Astrocyte (in vitro differentiated cells and primary cell): Measurements from ENCODE around the gene LRSAM1. TPM values are rescaled to one million over a fixed set of nuclear protein-coding genes. Genes with fewer than 3 reads are reported as not detected.

Experiments
- DNase-seq: peaks from one replicate; pipeline ENCODE4 v3.0.0-alpha.2; 2010; ENCODE audit warnings: low read depth
- FAIRE-seq: peaks from 2 replicates; lab custom pipeline; 2011; peaks lifted over from hg19 to GRCh38; lab: Jason Lieb, UNC
- H2AFZ ChIP-seq: 2 replicates; pipeline ENCODE4 v1.6.0; 2012; ENCODE audit warnings: low read depth, low read length, inconsistent platforms
- H3K27ac ChIP-seq: 2 replicates; pipeline ENCODE4 v1.5.1; 2011; ENCODE audit warnings: low read depth, low read length, inconsistent platforms
- H3K27me3 ChIP-seq: 2 replicates; pipeline ENCODE4 v1.6.0; 2011; ENCODE audit warnings: low read length, inconsistent platforms; ENCODE audit not compliant: insufficient read depth
- H3K36me3 ChIP-seq: 2 replicates; pipeline ENCODE4 v1.5.1; 2011; ENCODE audit warnings: low read length, inconsistent platforms; ENCODE audit not compliant: insufficient read depth
- H3K4me1 ChIP-seq: 2 replicates; pipeline ENCODE4 v1.5.1; 2011; ENCODE audit warnings: low read length, inconsistent platforms; ENCODE audit not compliant: insufficient read depth
- H3K4me2 ChIP-seq: 2 replicates; pipeline ENCODE4 v1.6.0; 2012; ENCODE audit warnings: low read length, inconsistent platforms
- H3K4me3 ChIP-seq: 2 replicates; pipeline ENCODE4 v1.5.1; 2011; ENCODE audit warnings: low read depth, mild to moderate bottlenecking, low read length, inconsistent platforms; ENCODE audit not compliant: insufficient read depth
- H3K79me2 ChIP-seq: 2 replicates; pipeline ENCODE4 v1.6.0; 2012; ENCODE audit warnings: mild to moderate bottlenecking, low read length, inconsistent platforms; ENCODE audit not compliant: insufficient read depth
- H3K9ac ChIP-seq: 2 replicates; pipeline ENCODE4 v1.6.0; 2012; ENCODE audit warnings: mild to moderate bottlenecking, low read length, inconsistent platforms
- H3K9me3 ChIP-seq: 2 replicates; pipeline ENCODE4 v1.5.1; 2012; ENCODE audit warnings: low read depth, mild to moderate bottlenecking, low read length, inconsistent platforms; ENCODE audit not compliant: insufficient read depth
- H4K20me1 ChIP-seq: 2 replicates; pipeline ENCODE4 v1.6.0; 2012; ENCODE audit warnings: low read length, inconsistent platforms; ENCODE audit not compliant: insufficient read depth
- H3K27ac Mint-ChIP-seq: one replicate; pipeline ENCODE4 v1.8.0; 2021; ENCODE audit warnings: mild to moderate bottlenecking, mixed read lengths; ENCODE audit not compliant: unreplicated experiment
- H3K27me3 Mint-ChIP-seq: one replicate; pipeline ENCODE4 v1.8.0; 2021; ENCODE audit warnings: low read depth, mixed read lengths; ENCODE audit not compliant: unreplicated experiment
- H3K36me3 Mint-ChIP-seq: one replicate; pipeline ENCODE4 v1.8.0; 2021; ENCODE audit warnings: low read depth, mixed read lengths; ENCODE audit not compliant: unreplicated experiment
- H3K4me1 Mint-ChIP-seq: one replicate; pipeline ENCODE4 v1.8.0; 2021; ENCODE audit warnings: low read depth, mixed read lengths; ENCODE audit not compliant: unreplicated experiment
- H3K4me3 Mint-ChIP-seq: one replicate; pipeline ENCODE4 v1.8.0; 2021; ENCODE audit warnings: mild to moderate bottlenecking, moderate library complexity, mixed read lengths; ENCODE audit not compliant: unreplicated experiment
- H3K9me3 Mint-ChIP-seq: one replicate; pipeline ENCODE4 v1.8.0; 2021; ENCODE audit warnings: mild to moderate bottlenecking, mixed read lengths; ENCODE audit not compliant: unreplicated experiment
- CTCF ChIP-seq: IDR thresholded peaks from 2 replicates; pipeline ENCODE4 v1.5.1; 2011; ENCODE audit warnings: low read depth, mild to moderate bottlenecking, inconsistent platforms, low read length, moderate library complexity; ENCODE audit not compliant: insufficient read depth
- EZH2 ChIP-seq: IDR thresholded peaks from 2 replicates; pipeline ENCODE4 v1.6.1; 2012; ENCODE audit warnings: mild to moderate bottlenecking, low read length, inconsistent platforms; ENCODE audit not compliant: insufficient read depth
- total RNA-seq: library from RNA; stranded (reverse); gene quantifications from 2 replicates; pipeline ENCODE4 v1.2.1, GENCODE V29; 2021

Gene LRSAM1
- total RNA-seq, 1 donor from 2014 or later = 18.7 TPM

DNA sequence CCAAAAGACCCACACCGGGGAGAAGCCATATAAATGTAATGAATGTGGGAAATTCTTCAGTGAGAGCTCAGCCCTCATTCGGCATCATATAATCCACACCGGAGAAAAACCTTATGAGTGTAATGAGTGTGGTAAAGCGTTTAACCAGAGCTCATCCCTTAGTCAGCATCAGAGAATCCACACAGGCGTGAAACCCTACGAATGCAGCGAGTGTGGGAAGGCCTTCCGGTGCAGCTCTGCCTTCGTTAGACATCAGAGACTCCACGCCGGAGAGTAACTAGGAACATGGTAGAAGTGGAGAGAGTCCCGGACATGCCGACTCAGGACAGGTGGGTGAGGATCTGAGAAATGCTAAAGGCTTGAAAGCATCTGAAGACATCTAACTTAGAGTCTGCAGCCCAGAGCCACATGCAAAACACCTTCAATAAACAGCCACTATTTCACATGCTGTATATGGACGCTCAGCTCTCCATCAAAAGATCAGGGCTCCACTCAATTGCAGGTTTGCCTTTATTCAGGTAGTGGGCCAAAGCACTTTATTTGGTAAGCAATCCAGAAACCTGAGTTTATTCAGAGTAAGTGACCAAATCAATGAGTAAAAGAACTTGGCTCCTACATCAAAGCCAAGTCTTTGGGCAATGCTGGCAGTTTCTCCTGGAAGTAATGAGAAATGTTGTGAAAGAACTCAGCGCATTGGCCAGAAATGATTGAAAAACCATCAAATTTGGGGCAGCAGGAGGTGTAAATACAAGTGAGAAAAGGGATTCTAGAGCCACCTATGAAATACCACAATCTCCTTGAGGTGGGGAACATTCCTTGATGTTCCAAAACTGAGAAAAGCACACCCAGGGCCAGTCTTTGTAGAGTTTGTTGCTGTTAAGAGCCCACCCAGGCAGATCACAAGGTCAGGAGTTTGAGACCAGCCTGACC is 6.1 kb upstream of the LRSAM1 start:
- H3K9me3 ChIP-seq = peaks cover 26% of the 10 kb centered on the region
- H3K4me3 Mint-ChIP-seq = peak overlapping the region; percentile 50
- no peaks in the 10 kb centered on the region for H3K27me3 ChIP-seq
- H3K4me2 ChIP-seq = no peak overlapping the region
- H3K4me3 ChIP-seq = no peak overlapping the region
- no peak overlapping the region for H3K27ac Mint-ChIP-seq
- H3K36me3 Mint-ChIP-seq = peaks cover 81% of the 10 kb centered on the region
- H3K9ac ChIP-seq = no peak overlapping the region
- H3K79me2 ChIP-seq = peaks cover 28% of the 10 kb centered on the region
- H3K36me3 ChIP-seq = peaks cover 69% of the 10 kb centered on the region
- H3K27ac ChIP-seq = no peak overlapping the region
- DNase-seq = peak; percentile 32
- TF ChIP-seq CTCF = no peak
- no peak for TF ChIP-seq EZH2
- H2AFZ ChIP-seq = no peak overlapping the region
- no peak for FAIRE-seq
- peaks cover 26% of the 10 kb centered on the region for H3K4me1 Mint-ChIP-seq
- H3K4me1 ChIP-seq = peaks cover 19% of the 10 kb centered on the region
- no peaks in the 10 kb centered on the region for H3K27me3 Mint-ChIP-seq
- peaks cover 20% of the 10 kb centered on the region for H3K9me3 Mint-ChIP-seq
- peaks cover 64% of the 10 kb centered on the region for H4K20me1 ChIP-seq

- H2AFZ ChIP-seq = no peak overlapping the region
- H3K36me3 ChIP-seq = peaks cover 64% of the 10 kb centered on the region
- TF ChIP-seq EZH2 (no peak), CTCF (no peak)
- peaks cover 72% of the 10 kb centered on the region for H4K20me1 ChIP-seq
- H3K4me3 ChIP-seq = no peak overlapping the region
- no peak overlapping the region for H3K4me2 ChIP-seq
- Mint-ChIP-seq H3K4me1 (peaks cover 26% of the 10 kb centered on the region), H3K9me3 (peaks cover 20% of the 10 kb centered on the region), H3K36me3 (peaks cover 73% of the 10 kb centered on the region), H3K27ac (peak overlapping the region; percentile 41), H3K4me3 (no peak overlapping the region), H3K27me3 (no peaks in the 10 kb centered on the region)
- H3K9ac ChIP-seq = no peak overlapping the region
- no peak for FAIRE-seq
- no peak for DNase-seq
- H3K9me3 ChIP-seq = peaks cover 26% of the 10 kb centered on the region
- H3K27ac ChIP-seq = no peak overlapping the region
- H3K4me1 ChIP-seq = peaks cover 19% of the 10 kb centered on the region
- H3K79me2 ChIP-seq = peaks cover 34% of the 10 kb centered on the region
- H3K27me3 ChIP-seq = no peaks in the 10 kb centered on the region
Observed at GRCh38 chr9:127445851-127446712, 5.2 kb upstream of the LRSAM1 start.
